SU-DHL-6 (cell line): Measurements from ENCODE around the gene SLC9A3.

ENCODE experiments used
- EZH2phosphoT487 ChIP-seq: fragments of 200-600 bp; sonication (generic), shearing (Covaris generic); conservative IDR thresholded peaks from 2 replicates; pipeline ENCODE4 v1.6.1; 2018; ENCODE audit warnings: mild to moderate bottlenecking, antibody characterized with exemption, low read length, moderate library complexity, mixed read lengths
- TF ChIP-seq, protein P1 (sequence below): fragments of 200-600 bp; sonication (generic); IDR thresholded peaks from one replicate; pipeline ENCODE4 v1.5.1; 2017; ENCODE audit warnings: antibody characterized with exemption, mild to moderate bottlenecking, low read length, moderate library complexity; ENCODE audit not compliant: insufficient read depth, poor library complexity, severe bottlenecking

DNA sequence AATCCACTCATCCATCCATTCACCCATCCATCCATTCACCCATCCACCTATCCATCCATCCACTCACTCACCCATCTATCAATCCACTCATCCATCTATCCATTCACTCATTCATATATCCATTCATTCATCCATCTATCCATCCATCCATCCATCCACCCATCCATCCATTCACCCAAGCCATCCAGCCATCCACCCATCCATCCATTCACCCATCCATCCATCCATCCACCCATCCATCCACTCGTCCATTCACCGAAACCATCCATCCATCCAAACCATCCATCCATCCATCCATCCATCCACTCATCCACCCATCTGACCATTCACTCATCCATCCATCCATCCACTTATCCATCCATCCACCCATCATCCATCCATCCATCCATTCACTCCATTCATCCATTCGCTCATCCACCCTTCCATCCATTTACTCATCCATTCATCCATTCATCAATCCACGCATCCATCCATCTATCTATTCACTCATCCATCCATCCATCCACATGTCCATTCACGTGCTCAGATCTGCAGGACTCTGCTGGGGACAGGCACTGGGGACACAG is 6.6 kb downstream of the SLC9A3 start:
- TF ChIP-seq, protein P1, sequence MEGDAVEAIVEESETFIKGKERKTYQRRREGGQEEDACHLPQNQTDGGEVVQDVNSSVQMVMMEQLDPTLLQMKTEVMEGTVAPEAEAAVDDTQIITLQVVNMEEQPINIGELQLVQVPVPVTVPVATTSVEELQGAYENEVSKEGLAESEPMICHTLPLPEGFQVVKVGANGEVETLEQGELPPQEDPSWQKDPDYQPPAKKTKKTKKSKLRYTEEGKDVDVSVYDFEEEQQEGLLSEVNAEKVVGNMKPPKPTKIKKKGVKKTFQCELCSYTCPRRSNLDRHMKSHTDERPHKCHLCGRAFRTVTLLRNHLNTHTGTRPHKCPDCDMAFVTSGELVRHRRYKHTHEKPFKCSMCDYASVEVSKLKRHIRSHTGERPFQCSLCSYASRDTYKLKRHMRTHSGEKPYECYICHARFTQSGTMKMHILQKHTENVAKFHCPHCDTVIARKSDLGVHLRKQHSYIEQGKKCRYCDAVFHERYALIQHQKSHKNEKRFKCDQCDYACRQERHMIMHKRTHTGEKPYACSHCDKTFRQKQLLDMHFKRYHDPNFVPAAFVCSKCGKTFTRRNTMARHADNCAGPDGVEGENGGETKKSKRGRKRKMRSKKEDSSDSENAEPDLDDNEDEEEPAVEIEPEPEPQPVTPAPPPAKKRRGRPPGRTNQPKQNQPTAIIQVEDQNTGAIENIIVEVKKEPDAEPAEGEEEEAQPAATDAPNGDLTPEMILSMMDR, result no peak
- no peak for TF ChIP-seq EZH2phosphoT487
